Stimulated activated CD8-positive, alpha-beta memory T cell treated with anti-CD3 and anti-CD28 coated beads, Interleukin-2, amount 100 ng/mL, for 48 hours (primary cell): Measurements from ENCODE around the gene TRAF5.
"Not testable (repeated sequence)": the region's sequence is repeated elsewhere in the genome, so short reads cannot be mapped to it uniquely, and the experiment has no call there.

Source experiments
- DNase-seq, 2 donors: peaks; one replicate each; pipeline ENCODE4 v3.0.0-alpha.2; 2020; ENCODE audit warnings: low read depth in 2 of 2

Gene TRAF5, protein sequence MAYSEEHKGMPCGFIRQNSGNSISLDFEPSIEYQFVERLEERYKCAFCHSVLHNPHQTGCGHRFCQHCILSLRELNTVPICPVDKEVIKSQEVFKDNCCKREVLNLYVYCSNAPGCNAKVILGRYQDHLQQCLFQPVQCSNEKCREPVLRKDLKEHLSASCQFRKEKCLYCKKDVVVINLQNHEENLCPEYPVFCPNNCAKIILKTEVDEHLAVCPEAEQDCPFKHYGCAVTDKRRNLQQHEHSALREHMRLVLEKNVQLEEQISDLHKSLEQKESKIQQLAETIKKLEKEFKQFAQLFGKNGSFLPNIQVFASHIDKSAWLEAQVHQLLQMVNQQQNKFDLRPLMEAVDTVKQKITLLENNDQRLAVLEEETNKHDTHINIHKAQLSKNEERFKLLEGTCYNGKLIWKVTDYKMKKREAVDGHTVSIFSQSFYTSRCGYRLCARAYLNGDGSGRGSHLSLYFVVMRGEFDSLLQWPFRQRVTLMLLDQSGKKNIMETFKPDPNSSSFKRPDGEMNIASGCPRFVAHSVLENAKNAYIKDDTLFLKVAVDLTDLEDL

DNA sequence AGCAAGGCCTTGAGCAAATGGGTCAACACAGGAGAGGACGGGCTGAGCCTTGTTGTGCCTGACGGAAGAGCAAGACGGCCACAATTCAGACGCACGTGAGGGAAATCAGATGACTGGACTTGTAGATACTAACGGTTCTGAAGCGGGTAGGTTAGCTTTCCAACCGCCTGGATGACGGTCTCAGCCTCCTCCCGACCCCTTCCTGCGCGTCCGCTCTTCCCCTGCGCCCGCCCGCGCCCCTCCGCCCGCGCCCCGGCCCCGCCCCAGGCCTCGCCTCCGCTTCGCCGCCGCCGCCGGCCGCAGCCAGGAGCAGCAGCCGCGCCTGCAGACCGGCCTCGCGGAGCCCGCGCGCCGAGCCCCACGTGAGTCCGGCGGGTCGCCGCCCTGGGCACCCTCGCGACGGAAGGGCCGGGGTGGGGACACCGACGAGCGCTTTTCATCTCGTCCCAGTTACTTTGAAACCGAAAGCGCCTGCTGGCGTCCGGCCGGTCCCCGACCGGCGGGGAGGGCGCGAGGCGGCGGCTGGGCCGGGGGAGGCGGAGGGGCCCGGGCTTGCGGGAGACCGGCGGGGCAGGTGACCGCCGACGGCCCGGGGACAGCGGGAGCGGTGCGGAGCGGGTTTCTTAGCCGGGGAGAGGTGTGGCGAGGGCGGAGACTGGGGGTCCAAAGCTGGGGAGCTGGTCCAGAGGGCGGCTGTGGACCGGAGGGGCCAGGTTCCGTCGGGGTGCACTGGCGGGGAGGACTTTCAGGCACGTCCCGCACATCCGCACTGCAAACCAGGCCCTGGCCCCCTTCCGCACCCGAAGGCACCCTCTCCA lies at the start of gene TRAF5:
TSS of gene TRAF5 (plus strand) at position 306 of the 818 bp plus-strand sequence. CDS start 26,407 bp downstream, outside the sequence.
- peak; percentile 25 to 45 for DNase-seq

DNA sequence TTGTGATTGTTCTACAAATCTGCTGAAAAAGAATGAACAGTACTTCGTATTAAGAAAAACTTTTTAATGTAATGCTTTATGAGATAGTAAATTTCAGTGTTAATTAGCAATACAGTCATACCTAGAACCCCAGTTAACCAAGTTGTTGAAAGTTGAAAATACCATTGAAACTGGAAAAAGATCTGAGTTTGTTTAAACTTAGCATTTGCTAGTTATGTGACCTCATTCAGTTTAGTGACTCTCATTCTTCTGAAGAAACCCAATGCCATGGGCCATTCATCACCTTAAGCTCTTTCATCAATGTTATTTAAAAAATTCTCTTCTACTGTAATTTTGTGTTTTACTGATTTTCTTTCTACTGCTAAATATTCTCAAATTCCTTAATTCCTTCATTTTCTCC lies 47.3 kb upstream of the TRAF5 start:
- DNase-seq, result no peak

DNA sequence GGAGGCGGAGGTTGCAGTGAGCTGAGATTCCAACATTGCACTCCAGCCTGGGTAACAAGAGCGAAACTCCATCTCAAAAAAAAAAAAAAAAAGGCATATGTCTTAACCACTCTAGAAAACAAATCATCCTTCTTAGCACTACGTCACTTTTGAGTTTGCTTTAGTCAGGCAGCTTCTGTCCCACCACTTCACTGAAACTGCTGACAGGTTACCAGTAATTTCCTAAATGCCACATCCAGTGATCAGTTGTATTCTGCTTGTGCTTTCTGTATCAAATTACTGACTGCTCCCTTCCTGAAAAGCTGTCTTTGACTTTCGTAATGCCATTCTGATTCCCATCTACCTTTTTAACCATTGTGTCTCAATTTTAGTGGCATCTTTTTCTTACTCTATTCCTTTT lies 45.7 kb upstream of the TRAF5 start:
- DNase-seq, result no peak

DNA sequence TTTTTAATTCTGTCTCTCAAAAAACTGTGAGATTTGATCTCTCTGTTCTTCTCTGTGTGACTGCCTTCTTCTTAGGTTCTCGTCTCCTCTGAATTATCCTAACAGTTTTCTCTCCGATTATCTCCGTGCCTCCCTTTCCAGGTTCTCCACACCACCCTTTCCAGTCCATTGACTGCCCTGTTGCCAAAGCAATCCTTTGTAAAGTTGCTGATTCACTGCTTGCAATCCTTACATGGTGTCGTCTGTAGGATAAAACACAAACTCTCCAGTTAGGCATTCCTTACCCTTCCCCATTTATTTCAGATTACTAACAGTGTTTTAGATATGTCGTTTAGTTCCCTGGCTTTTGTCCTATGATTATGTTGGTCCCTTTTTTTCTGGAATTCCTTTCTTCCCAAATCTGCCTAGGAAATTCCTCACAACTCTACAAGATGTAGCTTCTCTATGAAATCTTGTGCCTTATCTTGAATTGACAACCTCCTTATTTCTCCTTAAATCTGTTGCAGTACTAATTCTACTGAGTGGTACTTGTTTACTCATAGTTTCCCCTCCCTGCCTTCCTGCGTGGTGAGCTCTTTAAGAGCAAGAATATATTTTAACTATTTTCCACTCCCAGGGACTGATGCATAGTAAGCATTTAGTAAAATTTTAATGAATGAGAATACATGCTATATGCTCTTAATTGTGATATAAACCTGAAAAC lies 45.2 kb upstream of the TRAF5 start:
- DNase-seq, result no peak

DNA sequence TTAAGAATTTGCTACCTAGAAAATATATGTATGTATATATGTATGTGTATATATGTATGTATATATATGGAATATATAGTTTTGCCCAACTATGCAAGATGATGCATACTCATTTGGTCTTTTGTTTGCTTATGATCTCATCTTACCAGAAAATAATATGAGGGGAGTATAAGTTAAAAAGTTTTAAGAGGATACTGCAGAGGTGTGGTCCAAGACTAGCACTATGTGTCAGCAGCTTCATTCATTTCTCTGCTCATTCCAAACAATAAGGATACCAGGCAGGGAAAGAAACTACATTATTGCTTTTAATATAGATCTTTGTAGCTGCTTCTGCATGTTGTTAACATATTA lies 44.6 kb upstream of the TRAF5 start:
- no peak for DNase-seq

DNA sequence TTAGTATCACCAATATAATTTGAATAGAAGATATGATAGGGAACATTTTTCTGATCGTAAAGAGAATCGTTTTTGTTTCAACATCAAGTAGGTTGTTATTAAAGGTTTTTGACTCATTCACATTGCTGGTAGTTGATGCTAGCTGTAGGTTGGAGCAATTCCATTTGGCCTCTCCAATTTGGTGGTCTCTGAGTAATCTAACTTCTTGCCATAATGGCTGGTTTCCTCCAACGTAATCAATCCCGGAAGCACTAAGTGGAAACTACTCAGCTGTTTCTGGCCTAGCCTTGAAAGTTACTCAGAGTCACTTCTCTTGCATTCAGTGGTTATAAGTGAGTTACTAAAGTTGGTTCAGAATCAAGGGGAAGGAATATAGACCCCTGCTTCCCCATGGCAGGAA lies 41.4 kb upstream of the TRAF5 start:
- no peak for DNase-seq

DNA sequence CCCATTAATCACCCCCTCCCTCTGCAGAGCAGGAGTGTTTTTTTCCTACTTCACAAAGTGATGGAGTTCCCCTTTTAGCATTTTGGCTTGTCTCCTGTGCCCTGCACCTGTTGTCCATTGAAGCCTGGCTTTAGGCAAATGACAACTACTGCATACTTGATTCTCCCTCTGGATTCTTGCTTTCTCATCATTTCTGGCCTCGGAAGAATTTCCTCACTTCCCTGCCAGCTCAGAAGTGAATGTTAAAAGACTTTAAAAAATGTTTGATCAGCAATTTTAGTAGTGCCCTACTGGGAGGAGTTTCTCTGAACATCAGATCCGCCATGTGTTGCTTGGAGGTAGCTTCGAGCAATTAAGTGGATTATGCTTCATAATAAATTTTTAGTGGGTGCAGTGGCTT lies 39.4 kb upstream of the TRAF5 start:
- no peak for DNase-seq

DNA sequence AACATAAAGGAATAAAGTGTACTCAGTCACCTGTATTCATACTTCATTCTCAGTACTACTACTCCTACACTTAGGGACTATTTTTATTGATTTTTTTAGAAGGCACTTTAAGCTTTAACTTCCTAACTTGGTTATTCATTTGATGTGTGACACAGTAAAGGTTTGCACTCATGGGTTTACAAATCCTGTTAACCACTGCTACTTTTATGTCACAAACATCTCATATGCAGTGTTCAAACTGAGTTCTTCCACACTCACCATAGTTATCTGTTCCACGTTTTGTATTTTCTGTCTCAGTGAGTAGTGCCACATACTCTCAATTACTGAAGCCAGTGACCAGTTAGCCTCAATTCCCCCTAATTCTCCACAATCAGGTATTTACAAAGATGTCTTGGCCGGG lies 34.2 kb upstream of the TRAF5 start:
- DNase-seq, result no peak

DNA sequence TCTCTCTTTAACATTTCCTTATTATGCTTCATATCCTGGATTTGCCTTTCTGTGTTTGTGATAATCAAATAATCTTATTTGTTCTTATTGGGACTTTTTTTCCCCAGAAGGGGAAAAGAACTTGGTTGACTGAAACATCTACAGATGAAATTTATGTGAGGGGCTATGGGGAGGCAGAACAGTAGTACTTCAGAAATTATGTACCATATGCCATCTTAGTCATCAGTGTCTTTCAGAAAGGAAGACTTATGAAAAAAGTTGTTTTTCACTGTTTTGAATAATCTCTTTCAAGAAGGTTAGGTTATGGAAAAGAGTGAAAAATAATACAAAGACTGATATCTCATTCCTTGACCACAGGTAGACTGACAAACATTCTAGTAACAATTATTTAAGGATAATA lies 30.2 kb upstream of the TRAF5 start:
- DNase-seq, result no peak

DNA sequence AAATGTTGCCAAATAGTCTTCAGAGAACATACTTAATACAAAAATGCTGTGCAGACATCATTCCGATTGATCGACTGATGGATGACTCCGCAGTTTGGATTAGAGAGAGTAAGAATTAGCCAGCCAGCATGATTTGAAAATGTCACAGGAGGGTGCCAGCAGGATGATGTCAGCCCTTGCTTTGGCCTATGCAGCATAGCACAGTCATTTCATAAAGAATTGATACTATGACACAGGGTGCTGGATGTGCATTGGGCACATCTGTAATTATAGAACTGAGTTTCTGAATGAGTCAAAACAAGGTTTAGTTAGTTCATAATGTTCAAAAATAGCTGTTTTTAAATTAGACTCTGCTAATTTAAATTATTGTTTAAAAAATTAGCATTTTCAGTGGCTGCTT lies 21.6 kb upstream of the TRAF5 start:
- DNase-seq, result no peak

DNA sequence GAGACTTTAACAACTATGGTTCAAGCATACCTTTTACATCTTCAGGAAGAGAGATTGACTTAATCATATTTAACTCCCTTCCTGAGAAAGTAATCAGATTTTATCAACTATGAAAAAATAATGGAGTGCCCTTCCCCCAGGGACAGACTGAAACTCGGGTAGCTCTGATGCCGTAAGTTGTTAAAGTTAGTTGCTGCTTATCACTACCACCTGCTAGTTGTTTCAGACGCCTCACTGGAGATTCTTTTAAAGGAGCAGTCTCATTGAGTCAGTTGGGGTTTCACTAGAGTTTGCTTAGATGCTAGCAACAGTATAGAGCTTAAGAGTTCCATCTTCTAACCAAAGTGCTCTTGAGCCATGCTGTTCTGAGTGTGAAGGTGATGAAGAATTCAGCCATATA lies 17.0 kb upstream of the TRAF5 start:
- no peak for DNase-seq

DNA sequence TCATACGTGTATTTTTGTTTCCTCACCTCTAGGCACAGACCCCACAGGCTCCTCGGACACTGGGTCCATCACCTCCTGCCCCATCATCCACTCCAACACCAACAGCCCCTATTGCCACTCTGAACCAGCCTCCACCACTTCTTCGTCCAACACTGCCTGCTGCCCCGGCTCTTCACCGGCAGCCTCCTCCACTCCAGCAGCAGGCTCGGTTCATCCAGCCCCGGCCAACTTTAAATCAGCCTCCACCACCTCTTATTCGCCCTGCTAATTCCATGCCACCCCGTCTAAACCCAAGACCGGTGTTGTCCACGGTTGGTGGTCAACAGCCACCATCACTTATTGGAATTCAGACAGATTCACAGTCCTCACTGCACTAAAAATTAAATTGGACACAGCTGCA lies 13.2 kb upstream of the TRAF5 start:
- no peak for DNase-seq

DNA sequence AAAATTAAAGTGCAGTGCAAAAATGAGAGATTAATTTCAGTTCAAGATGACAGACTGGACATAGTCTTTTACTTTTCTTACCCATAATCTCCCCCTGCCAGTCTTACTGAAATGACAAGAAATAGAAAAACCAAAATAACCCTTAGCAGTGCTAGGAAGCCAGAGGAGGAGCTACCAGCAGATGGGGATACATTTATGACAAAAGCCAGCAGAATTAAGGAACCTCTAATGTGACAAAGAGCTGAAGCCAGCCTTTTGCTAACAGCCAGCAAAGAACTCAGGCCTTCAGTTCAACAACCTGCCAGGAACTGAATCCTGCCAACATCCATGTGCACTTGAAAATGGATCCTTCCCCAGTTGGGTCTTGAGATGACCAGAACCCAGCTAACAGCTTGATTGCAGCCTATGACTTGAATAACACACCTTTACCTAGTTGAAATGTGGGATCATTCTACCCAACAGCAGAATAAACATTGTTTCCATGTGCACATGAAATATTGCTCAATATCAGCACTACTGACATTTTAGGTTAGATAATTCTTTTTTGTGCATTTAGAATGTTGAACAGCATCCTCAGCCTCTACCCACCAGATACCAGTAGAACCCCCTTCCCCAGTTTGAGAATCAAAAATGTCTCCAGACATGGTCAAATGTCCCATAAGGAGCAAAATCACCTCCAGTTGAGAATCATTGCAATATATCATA lies 7.9 kb upstream of the TRAF5 start:
- no peak for DNase-seq

DNA sequence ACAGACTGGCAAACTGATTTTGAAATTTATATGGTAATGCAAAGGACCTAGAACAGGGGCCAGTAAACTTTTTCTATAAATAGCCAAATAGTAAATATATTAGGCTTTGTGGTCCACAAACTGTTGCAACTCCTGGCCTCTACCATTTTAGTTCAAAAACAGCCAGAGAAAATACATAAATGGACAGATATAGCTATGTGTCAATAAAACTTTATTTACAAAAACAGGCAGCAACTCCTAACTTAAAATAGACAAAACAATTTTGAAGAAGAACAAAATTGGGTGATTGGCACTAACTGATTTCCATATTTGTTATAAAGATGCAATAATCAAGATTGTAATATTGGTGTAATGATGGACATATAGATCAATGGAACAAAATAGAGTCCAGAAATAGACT lies 6.7 kb upstream of the TRAF5 start:
- no peak for DNase-seq

DNA sequence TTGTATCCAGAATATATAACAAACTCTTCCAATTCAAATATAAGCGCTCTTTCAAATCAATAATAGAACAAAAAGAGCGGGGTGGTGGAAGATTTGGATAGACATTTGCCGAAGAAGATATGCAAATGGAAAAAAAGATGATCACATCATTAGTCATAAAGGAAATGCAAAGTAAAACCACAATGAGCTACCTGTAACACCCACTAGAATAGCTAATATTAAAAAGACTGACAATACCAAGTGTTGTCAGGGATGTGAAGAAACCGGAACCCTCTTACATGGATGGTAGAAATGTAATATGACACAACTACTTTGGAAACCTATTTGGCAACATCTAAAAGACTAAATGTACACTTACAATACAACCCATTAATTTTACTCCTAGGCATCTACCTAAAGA lies 5.7 kb upstream of the TRAF5 start:
- DNase-seq, result no peak

DNA sequence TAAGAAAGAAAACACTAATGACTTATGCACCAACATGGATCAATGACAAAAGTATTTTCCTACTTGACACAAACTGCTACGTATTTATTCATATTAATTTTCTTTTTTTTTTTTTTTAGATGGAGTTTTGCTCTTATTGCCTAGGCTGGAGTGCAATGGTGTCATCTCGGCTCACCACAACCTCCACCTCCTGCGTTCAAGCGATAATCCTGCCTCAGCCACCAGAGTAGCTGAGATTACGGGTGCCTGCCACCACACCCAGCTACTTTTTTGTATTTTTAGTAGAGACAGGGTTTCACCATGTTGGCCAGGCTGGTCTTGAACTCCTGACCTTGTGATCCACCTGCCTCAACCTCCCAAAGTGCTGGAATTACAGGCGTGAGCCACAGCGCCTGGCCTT lies 5.0 kb upstream of the TRAF5 start:
- not testable (repeated sequence) for DNase-seq

DNA sequence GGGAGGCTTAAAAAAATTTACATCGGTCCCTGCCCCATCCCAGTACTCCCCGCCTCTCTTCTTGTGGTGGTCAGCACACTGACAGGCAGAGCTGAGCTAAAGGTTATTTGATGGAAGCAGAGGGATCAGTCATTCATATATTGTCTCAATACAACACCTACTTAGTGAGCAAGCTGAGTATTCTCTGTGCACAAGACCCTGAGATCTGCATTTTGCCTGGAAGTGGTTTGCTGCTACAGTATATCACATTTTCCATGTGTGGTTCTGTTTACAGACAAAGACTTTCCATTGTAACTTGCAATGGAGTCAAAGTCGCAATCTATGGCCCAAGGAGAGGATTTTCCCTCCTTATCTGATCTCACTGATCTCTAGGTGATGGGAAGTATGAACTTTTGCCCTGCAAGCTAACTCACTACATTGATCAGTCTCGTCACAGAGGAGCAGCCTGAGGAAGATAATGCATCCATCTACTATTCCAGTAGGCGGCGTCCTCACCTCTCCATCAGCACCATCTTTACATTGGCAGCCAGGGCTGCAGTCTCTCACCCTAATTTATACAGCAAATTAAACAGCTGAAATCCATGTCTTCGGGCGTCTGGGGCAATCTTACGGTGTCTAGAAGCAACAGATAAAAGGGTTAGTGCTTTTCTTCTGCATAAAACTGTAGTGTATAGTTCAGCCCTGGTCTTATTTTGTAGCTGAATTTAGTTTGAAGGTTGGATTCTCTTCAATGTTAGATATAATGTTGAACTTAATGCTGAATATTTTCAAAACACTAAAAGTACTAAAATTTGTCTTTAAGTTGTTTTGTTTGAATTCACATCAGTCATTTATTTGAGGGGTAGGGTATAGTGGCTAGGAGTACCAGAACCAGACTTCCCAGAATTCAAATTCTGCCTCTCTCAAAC lies 3.2 kb upstream of the TRAF5 start:
- DNase-seq, result peak in 1 of 2 donors; percentile 40

DNA sequence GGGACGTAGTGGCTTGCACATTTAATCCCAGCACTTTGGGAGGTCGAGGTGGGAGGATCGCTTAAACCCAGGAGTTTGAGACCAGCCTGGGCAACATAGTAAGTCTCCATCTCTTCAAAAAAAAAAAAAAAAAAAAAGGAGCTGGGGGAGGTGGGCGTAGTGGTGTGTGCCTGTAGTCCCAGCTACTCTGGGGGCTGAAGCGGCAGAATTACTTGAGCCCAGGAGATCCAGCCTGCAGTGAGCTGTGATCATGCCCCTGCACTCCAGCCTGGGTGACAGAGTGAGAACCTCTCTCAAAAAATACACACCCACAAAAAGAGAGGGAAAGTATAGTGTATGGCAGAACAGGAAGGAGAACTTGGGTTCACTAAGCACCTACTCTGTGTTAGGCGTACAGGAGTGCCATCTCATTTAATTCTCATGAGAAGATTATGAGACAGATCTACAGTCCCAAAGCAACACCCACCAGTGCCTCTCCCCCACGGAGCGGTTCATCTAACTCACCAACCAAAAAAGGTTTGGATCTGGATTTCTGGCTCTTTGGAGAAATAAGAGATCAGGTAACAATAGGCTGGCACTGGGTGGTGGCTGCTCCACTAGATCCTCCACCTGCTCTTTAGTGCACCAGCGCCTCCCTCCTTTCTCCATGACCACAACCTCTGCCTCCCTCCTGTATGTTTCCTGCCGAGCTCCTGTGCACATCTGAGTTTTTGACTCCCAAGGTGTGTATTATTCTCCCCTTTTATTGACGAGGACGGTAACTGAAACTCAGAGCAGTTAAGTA lies 1.4 kb upstream of the TRAF5 start:
- no peak for DNase-seq

DNA sequence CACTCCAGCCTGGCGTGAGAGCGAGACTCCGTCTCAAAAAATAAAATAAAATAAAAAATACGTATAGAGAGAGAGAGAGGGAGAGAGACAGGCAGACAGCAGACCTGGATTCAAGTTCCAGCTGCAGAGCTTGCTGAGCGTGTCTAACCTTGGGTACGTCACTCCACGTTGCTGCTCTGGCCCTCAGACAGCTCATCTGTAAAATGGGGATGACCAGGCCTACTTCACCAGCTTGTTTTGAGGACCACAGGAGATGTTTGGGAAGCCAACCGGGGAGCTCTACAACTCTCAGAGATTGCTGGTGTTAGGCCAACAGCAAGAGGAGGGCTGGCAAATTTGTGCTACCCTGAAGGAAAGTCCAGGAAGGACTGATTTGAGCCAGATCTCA lies 499 bp upstream of the TRAF5 start:
- no peak for DNase-seq
